Measurements from ENCODE around the gene SV2C.

Gene SV2C

DNA sequence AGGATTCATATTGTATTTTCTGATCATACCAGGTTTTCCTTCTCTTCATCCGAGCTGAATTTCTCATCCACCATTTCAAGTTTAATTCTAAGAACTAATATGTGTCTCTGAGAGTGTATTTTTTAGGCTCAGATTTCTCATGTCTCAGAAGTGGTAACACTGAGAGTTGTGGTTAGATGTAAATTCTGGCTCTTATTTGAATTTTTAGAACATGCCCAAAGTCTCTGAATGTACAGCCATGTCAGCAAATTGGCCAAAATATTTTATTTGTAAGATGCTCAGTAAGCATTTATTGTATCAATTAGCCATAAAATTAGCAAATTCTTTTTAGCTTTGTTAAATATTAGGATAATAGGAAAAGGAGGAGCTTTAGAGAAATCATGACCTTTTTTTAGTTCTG lies 16.6 kb downstream of the SV2C start:
- no peak for DNase-seq

DNA sequence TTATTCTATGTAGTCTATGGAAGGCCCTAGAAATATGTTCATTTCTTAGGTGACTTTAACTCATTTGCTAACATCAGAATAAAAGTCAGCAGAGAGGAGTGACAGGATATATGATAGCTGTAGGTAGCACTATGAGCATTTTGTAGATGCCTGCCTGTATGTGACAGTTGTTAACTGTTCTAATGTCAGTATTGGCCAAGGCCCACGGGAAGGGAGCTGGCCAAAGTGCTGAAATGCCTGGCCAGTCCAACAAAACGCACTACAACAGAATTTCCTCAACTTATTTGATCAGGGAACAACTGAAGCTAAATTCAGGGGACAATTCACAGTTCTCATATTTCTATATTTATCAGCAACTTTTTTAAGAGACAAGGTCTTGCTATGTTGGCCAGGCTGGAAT lies 20.8 kb downstream of the SV2C start:
- DNase-seq, result no peak

DNA sequence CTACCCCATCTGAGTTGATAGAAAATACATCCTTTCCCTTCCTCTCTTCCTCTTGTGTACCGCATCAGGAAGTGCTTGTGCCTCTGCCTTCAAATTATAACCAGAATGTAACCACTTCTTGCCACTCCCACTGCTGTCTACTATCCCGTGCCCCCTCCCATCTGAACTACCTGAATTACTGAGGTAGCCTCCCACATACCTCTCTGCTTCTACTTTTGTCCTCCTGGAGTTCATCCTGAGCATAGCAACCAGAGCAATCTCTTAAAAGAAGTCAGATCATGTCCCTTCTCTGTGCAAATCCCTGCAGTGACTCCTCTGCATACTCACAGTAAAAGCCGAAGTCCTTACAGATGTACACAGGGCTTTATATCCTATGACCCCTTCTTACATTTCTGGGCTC lies 23.0 kb downstream of the SV2C start:
- no peak for DNase-seq

DNA sequence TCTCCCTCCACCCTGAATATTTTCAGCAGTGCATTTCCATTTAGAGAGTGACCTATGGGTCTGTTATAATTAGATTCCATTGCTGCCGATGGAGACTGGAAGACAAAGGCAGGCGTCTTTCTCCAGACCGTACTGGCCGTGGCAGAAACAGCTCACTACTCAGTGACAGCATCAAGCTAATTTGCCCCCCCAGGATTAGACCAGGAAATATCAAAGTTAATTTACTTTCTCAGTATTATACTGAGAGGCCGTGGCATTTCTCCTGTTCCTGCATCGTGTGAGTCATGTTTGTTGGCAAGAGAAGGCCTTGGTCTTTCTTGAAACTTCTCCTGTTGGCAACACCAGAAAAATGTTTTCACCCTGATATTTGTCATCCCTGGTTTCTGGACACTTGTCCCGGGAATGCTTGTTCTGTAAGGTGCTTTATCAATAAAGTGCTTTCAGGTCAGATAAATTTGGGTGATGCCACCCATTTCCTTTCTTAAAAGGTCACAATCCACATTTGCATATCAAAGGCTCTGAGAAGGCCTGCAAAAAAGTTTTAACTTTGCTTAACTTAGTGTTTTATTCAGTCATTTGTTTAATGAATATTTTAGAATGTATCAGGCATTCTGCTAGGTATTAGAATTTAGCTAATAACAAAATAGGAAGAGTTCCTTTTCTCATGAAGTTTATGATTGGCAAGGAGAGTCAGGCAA lies 28.4 kb downstream of the SV2C start:
- no peak for DNase-seq

GRCh38 chr5:76113103-76113502 lies 29.9 kb downstream of the SV2C start:
- DNase-seq, result no peak

DNA sequence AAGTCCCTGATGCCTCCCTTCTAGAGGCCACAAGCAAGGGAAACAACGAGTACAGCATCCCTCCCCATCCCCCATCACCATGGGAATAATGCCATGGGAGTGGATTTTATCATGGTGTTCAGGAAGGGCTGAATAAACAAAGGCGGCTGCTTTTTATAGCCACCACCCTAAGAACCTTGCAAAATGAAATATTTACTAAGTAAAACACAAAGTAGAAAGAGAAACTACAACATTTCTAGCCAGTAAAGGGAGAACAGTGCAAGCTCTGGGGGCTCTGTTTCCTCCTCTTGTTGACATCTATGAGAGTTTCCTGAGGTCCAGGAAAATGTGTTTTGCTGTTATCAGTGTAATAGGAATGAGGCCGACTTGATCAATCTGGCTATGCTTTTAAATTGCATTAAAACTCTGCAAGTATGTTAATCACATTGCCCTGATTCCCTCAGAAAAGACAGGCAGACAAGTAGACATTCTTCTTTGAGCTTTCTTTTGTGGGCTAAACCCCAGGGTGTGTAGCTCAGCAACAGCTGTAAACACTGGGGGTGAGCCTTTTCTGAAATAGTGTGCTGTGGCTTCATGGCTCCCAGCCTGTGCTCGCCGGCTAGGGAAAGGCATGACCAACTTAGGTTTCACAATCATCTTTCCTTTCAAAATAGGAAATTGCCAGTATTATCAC lies 31.1 kb downstream of the SV2C start:
- DNase-seq, result no peak

DNA sequence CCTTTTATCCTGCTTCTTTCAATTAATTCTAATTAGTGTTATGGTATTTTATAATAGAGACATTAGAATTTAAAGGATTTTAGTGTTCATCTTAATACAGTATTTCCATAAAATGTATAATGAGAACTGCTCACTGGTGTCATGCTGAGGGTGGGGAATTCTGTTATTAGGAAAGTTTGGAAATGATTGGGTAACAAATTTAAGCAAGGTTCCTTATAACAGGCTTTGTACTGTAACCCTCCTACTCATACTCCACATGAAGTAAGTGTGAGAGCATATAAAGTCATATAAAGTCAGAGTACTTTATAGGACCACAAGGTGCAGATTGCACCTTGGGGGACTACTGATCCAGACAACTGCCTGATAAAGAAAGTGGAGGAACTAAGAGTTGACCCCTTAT lies 42.2 kb downstream of the SV2C start:
- no peak for DNase-seq

- no peak for DNase-seq
Observed at GRCh38 chr5:76125888-76126287, 42.7 kb downstream of the SV2C start.

DNA sequence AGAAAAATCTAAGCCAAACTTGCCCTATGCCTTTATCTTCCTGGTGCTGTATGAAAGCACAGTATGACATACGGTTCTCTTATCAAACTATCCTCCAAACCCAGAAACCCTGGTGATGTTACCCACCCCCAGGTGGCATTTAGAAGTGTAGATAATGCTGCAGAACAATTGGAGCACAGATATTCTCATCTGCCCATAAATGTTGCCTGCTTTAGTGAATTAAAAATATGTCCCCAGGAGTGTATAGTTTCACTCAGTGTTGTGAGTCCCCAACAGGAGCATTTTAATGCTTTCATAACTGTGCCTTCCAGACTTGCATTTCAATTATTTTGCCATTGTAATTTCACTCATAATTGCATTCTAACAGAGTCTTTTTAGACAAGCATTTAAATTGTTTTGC lies 50.8 kb downstream of the SV2C start:
- DNase-seq, result no peak

DNA sequence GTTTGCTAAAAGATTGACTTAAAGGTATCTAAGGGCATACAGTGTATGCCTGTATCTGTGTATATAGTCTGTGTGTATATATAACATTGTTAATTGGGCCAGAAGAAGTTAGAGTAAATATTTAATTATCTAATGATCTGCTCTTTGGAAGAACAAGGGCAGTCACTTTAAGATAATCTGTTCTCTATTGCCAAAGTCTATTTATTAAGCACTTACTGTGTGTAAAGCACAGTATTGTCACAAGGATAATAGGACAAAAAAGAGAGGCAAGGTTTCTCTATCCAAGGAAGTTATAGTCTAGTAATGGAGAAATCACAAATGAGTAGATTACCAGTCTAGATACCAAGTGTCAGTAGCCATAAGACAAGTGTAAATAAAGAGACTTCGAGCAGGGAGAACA lies 51.5 kb downstream of the SV2C start:
- no peak for DNase-seq

DNA sequence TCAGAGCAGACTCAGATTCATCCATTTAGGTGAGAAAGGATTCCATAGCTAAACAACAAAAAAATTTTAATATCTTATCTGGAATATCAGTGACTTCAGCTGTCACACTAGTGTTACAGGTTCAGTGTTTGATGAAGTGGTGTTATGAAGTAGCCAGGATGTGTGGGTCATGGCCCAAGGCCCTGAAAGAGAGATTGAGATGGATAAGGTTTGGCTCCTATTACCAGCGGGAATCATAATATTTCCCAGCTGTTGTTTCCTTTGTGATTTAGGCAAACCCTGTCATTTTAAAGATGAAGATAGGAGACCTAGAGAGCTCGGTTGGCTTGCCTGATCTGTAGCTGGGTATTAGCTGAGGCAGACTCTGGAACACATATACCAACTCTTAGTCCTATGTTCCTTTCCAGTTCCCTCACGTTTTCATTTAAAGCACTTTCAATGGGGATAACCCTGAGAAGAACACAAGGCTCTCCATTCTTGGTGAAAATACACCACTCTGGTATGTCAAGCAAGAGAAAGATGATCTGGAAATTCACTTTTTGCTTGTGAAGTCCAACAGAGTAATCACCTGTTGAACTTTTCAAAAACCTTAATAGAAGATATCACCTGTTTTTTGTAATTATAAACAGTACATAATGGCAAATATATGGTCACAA lies 54.8 kb downstream of the SV2C start:
- no peak for DNase-seq

DNA sequence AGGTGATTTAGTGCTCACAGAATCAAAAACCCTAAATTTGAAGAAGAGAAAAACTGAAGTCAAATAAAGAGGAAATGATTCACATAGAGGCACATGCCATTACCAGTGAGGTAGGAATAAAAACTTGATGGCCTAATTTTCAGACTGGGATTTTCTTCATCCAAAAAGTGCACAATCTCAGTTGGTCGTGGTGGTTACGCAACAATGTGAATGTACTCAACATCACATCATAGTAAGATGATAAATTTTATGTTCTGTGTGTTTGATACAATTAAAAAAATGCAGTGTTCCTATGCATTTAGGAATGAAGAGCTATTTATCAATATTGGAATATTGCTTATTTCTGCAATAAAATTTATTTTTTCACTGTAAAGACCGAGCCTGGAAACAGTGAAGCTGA lies 60.7 kb downstream of the SV2C start:
- DNase-seq, result no peak

- no peak for DNase-seq
Observed at GRCh38 chr5:76144513-76145274, 61.5 kb downstream of the SV2C start.

GRCh38 chr5:76145945-76146344 lies 62.8 kb downstream of the SV2C start:
- peak in 1 of 3 experiments; percentile 6 for DNase-seq

- DNase-seq, result no peak
Observed at GRCh38 chr5:76149636-76150035, 66.5 kb downstream of the SV2C start.

DNA sequence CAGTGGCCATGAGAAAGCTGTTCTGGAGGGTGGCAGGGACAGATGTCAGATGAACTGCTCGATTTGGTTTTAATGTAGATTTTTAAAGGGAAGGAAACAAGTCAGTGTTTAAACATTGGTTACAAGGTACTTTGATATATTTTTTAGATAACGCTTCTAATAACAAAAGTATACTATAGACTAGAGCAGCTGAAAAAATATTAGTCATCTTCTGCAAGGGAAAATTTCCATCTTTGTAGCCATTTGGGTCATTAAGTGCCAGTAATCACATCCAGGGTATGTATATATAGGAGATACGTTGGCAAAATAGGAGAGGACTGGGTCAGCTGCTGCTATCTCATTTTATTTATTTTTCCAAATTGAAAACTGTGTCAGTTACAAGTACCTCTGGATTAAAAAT lies 69.0 kb downstream of the SV2C start:
- no peak for DNase-seq

DNA sequence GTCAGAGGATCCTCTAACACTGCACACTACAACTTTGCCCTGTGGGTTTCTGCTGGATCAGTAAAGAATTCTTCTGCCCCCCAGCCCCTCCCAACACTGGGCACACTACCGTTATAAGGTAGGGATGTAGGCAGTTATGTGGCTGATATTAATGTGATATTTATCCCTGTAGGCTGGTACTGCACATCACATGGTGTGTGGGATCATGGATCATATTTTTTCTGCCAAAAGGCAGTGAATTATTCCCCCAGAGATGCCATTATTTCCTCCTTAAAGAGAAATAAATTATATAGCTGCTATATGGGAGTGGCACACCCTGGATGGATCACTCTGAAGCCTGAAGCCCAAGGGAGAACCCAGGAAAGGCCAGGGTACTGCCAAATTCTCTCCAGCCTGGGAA lies 69.5 kb downstream of the SV2C start:
- no peak for DNase-seq

DNA sequence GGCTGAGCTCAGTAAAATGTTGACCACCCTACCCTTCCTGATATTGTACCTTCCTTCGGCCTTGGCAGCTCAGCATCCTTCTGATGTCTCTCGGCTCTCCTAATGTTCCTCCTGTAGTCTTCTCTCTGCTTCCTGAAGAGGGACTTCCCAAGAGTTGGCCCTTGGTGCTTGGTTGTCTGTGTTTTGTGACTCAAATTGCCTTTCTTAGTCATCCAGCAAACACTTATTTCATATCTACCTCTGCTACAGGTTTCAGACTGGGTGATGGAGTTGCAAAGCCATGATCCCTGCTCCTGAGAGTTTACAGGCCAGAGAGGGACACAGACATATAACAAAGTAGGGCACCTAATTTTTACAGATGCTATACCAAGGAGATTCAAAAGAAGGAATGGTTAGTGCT lies 70.1 kb downstream of the SV2C start:
- DNase-seq, result no peak

DNA sequence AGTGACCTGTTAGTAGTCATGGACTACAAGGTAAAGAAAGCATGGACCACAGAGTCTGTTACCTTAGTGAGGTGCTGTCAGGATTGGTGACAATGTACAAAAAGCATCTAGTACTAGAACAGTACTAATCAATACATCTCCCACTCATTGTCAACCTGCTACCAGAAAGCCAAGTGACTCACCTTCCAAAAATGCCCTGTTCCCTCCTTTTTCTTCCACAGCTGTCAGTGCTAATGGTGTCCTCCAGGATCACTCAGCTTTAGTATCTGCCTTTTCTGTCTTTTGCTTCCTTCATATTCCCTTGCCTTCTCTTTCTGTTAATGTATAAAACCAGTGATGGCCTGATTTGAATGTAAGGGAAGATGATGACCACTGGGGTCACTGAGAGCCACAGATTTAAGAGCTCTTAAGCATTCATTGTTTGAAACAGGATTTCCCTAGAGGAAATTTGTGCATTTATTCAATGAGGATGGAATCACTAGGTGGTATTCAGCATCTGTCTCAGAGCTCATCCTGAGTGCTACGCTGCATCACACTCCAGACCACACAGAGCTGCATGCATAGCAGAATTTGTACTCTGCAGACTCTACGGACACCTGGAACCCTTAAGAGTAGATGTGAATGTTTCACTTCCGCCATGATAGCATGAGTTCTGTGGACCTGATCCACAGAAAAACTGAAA lies 71.0 kb downstream of the SV2C start:
- DNase-seq, result no peak

DNA sequence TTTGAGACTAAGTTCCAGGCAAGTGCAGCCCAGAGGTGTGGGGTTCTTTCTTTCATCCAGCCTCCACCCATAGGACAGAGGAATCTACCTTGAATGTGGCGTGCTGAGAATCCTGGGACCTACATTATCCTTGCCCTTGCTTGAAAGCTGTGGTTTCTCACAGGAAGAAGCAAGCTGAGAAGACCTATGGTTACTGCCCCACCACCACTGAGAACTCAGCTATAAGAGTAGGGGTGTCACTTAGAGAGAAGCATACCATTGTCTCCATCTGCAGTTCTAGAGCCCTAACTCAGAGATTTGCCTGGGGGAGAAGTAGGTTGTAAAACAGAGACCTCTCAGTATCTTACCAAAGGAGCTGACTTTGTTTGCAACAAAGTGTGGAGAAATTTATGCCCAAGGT lies 72.4 kb downstream of the SV2C start:
- no peak for DNase-seq

DNA sequence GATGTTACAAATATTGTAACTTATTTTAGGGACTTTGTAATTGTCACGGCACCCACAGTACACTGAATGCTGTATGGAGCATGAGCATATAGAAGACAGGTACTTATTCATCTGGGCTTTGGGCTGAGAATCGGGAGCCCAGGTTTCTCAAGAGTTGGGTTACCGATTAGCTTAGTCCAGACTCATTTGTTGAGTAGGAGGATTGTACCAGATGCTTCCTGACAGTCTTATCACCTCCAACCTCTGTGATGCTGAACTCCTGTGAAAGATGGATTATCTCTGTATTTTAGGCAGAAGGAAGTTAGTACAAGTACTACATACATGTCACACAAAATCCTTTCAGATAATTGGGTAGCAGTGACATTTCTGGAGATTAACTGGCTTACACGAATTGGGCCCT lies 79.2 kb downstream of the SV2C start:
- DNase-seq, result no peak

DNA sequence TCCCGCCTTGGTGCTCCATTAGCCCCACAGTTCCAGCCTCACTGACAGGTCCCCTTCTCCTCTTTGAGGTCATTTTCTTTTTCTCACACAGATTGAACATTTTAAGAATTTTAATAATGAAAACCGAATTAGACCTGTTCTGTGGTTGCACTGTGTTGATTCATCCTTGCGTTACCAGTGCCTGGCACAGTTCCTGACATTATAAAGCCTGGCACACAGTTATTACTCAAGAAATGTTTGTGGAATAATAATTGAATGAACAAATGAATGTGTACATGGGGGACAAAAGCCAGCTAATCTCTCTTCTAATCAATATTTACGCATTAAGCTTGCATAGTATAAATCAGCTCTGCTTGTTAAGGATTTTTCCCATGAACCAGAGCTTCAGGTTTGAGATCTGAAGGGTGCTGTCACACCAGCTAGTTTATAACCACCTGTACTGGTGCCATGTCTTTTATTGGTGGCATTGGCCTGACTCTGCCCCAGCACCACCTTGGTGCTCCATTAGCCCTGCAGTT lies 80.0 kb downstream of the SV2C start:
- DNase-seq, result no peak

- no peak for DNase-seq
Observed at GRCh38 chr5:76165029-76165428, 81.8 kb downstream of the SV2C start.

Measured in NCI-H1417 (cell line).